Measurements from ENCODE around the gene FYN.

The FYN gene

GRCh38 chr6:111674883-111675282 is 198.4 kb downstream of the FYN start:
- no peak for DNase-seq

DNA sequence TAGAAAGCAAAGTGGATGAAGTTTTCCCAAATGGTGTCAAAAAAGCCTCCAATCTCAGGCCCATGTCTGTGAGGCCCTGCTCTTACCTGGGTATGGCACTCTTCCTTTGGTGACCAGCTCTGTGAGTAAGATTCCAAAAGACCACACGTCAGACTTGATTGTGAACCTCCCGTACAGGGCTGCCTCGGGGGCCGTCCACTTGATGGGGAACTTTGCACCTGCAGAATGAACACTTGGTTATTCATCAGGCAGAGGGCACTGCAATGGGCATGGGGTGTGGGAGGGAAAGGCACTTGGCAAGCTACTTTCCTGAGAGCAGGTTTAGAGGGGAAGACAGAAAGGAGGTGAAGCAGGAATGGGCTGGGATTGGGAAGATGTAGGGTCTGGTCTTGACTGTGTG is 198.8 kb downstream of the FYN start:
- DNase-seq, result no peak

GRCh38 chr6:111673937-111674336 is 199.3 kb downstream of the FYN start:
- DNase-seq, result no peak

GRCh38 chr6:111673532-111673931 is 199.7 kb downstream of the FYN start:
- DNase-seq, result no peak

DNA sequence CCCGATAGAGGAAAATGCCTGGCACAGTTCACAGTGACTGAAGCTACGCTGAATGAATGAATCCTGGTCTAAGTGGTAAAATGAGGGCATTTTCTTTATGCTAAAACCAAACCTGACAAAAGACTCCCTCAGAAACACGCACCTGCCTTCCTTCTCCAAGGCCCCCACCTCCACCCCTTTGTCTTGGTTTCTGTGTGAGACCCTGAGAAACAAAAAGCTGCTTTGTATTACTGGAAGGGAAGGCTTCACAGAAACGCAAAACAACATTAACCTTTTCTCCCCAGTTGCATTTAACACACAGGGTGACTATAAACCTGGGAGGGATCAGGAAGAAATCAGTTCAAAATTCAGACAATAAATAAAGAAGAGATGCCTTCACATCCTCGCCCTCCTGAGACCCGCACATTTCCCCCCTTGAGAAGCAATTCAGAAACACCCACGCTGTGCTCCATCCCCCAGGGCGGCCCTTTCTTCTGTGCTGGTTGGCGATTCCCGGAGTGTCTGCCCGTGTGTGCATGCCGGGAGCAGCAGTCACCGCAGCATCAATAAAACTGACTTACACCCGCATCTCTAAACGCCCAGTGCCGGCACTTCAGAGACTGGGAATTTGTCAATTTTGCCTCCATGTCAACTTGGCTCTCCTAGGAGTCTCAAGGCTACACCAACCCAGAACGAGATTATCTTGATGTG is 200.3 kb downstream of the FYN start:
- DNase-seq, result no peak

- DNase-seq, result no peak
Measured at GRCh38 chr6:111669326-111669725, 203.9 kb downstream of the FYN start.

- DNase-seq, result no peak
Measured at GRCh38 chr6:111668410-111668809, 204.8 kb downstream of the FYN start.

DNA sequence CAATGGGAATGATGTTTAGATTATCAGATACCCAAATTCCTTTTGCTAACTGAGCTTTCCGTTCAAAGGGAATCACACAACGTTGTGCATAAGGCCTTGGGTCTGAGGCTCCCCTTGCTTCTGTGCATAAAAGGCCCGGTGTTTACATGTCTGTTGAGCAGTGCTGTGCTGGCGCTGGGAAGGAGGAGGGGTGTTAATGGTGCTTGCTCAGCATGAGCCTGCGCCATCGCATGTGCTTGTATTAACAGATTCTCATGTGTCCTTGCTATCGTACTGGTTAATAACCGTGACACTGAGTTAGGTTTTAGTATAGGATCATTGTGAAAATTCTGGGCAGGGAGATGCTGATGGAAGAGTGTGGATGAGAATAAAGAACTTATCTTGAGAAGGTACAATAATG is 205.3 kb downstream of the FYN start:
- DNase-seq, result no peak

DNA sequence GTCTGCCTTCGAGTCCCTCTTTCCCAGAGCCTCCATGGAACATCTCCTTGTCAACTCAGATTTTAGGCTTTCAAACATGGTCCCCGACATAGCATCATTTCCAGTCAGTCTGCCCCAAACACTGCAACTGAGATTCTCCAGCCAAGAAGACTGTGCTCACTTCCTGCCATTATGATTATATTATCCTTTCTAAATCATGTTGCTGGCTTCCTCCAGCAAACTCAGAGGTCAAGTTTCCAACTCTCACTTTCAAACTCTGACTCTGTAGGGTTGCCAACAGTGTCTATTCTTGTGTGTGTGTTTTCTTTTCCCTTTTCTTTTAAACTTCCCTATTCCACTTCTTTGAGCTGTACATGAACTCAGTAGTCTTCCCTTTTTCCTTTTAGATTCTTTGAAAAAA is 206.4 kb downstream of the FYN start:
- DNase-seq, result no peak

DNA sequence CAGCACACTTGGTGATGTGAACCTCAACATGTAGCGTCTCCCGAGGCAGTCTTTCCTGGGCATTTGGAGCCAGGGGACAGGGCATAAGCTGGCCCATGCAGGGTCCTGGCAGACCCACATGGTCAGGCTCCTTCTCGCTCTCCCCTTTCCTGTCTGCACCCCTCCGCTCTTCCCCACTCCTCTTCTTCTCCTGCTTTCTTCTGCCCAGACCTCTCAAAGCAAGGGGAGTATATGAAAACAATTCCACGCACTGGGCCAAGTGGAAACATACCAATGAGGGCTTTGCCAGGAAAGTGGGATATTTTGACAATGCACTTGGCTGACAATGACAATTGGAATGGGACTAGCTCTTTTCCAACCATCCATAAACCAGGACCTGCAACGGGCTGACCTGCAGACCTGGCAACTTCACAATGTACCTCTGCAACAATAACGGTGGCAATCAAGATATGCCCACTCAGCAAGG is 208.7 kb downstream of the FYN start:
- no peak for DNase-seq

- no peak for DNase-seq
Measured at GRCh38 chr6:111663692-111664564, 209.3 kb downstream of the FYN start.

- no peak for DNase-seq
Measured at GRCh38 chr6:111662794-111663593, 210.3 kb downstream of the FYN start.

DNA sequence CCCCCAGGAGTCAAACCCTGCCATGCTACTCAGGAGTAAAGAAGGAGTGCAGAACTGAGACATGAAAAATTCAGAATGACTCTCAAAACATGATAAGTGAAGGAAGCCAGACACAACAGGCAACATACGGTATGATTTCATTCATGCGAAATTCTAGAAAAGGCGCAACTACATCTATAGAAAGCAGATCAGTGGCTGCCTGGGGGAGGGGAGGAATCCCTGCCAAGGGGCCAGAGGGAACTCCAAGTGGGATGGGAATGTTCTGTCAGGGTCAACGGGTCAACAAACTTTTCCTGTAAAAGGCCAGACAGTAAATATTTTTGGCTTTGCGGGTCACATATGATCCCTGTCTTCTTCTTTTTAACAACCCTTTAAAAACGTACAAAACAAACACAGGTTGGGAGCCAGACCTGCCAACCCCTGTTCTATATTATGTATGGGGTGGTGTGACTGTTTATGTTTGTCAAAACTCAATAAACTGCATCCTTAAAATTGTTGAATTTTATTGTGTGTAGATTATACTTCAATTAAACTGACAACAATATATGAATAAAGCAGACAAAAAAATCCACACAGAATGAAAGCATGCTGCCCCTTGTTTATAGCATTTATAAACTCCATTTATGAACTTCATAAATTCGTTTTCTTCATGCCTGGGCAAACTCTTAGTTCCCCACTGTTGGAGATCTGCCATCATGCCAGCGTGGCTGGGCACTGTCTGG is 211.0 kb downstream of the FYN start:
- DNase-seq, result no peak

DNA sequence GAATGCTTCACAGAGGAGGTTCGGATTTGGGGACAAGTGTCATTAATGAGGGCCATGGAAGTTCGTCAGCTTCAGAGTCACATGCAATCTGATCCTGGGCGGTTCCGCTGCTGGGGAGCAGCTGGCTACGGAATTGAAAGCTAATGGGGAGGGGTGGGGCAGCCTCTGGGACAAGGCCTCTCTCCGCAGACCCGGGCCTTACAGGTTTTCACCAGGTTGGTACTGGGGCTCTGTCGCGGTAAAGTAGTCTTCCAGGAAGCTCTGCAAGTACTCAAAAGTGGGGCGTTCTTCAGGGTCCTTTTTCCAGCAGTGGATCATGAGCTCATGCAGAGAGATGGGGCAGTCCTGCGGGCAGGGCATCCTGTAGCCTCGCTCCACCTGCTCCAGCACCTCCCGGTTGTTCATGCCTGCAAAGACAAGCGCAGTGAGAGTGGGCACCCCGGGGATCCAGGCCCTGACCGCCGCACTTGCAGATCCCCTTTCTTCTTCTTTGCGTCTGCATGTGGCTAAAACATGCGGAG is 211.7 kb downstream of the FYN start:
- no peak for DNase-seq

DNA sequence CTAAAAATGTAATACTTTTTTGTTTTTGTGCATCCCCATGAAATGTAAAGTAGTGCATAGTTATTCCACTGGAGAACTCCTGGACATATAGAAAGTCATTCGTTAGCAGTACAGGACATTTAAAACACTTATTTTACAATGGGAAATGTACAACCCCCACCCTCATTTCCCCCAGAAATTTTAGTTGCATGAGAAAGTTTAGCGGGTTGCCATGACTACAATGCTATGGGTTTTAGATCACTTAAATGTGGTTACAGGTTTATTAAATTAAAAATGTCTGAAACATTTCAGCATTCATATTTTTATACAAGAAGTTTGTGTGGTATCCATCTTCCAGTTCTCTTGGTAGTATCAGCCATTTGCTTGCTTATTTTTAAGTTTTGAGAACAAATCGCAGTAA is 212.7 kb downstream of the FYN start:
- DNase-seq, result no peak

GRCh38 chr6:111658462-111659154 is 214.6 kb downstream of the FYN start:
- DNase-seq, result no peak

DNA sequence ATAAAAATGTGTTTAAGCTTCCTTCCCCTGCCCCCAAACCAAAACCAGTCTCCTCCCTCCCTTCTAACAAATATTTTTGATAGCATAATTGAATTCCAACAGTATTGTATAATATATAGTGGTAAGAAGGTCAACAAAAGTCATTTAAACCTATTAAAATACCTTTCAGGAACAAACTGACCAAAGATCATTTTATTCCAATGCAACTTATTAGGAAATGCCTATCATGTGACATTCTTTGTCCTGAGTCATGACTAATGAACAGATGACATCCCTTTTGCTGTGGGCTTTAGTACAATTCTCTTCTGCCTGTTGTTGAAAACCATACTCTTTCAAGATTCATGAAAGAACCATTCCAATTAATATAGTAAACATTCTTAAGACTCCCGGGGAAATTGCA is 216.1 kb downstream of the FYN start:
- DNase-seq, result no peak

DNA sequence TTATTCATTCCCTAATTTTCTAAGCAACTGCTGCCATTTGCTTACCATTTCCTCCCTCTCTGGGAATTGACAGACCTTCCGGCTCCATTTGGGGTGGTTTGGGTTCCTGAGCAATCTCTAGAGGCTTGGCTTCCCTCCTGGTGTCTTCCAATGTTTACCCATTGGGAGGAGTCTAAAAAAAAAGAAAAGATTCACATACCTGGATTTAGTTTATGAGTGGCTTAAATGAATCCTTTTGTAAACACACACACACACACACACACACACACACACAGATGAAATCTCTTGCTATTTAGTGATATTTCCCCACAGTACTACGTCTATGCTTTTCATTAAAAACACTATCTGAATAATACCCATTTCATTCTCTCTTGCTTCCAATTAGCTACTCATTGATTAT is 219.3 kb downstream of the FYN start:
- no peak for DNase-seq

DNA sequence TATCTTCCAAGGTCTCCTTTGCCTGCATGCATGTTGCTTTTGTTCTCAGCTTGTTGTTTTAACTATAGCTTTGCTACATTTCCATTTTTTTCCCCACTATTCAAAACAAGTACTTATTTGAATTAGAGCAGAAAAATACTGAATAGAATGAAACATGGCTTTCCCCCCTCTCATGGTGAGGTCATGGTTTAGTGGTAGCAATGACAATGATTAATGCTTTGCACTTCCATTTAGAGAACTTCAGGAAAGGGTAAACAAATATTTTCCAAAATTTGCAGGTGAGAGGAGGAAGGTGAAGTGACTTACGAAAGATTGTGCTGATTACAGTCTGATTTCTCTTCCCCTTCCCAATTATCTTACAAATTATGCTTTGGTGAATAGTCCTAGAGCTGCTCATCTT is 219.8 kb downstream of the FYN start:
- DNase-seq, result no peak

- no peak for DNase-seq
Measured at GRCh38 chr6:111652156-111652555, 221.1 kb downstream of the FYN start.

DNA sequence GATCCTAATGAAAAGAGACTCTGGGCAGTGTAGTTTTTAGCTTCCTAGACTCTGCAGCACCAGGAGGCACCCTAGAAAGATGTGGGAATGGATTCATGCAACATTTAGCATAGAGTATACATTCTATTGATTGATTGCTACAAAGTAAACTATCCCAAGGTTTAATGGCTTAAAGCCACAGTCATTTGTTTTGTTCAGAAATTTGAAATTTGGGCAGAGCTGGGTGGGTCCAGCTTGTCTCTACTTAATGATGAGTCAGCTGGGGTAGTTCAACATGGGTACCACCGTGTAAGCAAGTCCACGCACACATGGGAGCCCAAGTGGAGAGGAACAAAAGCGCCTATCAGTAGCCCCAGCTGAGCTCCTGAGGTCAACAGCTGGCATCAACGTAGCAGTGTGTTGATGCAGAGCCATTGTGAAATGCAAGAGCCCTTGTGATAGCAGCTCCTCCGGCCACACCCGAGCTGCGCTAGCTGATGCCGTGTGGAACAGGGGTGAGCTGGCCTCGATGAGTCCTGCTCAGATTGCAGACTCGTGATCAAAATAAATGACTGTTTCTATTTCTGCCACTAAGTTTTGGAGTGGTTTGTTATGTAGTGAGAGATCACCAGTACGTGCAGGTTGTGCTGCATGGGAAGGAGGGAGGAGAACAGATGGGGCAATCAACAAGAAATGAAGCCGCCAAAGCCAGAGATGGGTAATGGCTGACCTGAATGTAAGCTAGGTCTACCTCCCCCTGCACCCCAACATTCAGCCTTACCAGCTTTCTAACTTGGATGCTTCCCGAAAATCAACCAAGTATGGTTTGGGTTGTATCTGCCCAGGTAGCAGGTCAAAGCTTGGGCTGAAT is 221.8 kb downstream of the FYN start:
- no peak for DNase-seq
